GM18498 (cell line): Measurements from ENCODE around the gene FGF5.
"Not testable (repeated sequence)": the region's sequence is repeated elsewhere in the genome, so short reads cannot be mapped to it uniquely, and the experiment has no call there.

Experiments
- ATAC-seq: cut with Tn5 transposase; IDR thresholded peaks from one replicate; pipeline ENCODE4 v1.9.1; 2021; ENCODE audit warnings: mild to moderate bottlenecking, moderate library complexity; ENCODE audit not compliant: unreplicated experiment

Gene FGF5, protein sequence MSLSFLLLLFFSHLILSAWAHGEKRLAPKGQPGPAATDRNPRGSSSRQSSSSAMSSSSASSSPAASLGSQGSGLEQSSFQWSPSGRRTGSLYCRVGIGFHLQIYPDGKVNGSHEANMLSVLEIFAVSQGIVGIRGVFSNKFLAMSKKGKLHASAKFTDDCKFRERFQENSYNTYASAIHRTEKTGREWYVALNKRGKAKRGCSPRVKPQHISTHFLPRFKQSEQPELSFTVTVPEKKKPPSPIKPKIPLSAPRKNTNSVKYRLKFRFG

DNA sequence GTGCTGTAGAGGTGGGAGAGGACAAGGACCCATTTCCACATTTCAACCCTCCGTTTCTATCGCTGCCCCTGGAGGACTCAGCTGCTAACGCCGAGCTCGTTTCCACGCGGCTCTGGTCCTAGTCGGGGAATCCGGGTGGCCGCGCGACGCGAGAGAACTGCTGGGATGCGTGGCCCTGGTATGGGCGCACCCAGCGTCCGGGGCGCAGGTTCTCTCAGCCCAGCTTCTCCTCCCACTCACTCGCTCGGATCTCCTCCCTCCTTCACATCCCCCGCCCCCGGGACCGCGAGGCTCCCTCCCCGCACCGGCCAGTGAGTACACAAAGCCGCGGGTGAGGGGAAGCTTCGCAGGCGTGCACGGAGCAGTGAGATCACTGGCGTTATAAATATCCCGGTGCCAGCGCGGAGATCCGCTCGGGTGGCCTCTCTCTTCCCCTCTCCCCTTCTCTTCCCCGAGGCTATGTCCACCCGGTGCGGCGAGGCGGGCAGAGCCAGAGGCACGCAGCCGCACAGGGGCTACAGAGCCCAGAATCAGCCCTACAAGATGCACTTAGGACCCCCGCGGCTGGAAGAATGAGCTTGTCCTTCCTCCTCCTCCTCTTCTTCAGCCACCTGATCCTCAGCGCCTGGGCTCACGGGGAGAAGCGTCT is at the start of gene FGF5:
FGF5 (plus strand) TSS at position 412 of the 649 bp plus-strand sequence; CDS start at position 573, 161 bp downstream.
- peak; percentile 49 for ATAC-seq

DNA sequence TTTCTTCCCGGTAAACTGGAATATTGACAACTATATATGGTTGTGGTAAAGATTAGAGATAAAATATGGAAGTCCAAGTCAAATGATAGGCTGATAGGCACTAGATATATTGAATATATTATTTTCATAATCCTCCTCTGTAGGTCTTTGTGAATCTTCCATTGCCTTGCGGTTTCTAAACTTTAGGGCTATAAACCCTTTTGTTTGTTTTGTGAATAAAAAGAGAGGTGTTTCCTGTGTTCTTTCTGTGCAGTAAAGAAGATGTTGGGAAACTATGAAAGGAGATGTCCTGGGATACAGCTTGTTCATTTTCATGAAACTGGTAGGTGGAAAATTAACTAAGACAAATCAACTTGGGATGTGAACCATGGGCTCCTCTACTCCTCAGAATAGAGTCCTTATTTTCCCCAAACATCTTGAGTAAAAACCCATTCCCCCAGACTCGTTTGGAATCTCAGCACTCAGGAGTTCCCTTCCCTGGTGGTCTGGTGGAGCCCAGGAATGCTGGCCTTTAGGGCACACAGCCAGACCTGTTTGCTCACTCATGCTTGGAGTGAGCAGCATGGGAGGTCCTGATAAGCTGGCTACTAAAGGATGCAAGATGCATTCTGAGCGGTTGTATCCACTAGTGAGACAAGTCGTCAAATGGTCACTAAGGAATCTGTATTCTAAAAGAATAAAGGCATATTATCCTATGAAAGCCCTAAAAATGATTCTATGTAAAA is 47.0 kb upstream of the FGF5 start:
- no peak for ATAC-seq

GRCh38 chr4:80220711-80221110 is 45.8 kb upstream of the FGF5 start:
- no peak for ATAC-seq

GRCh38 chr4:80221161-80221560 is 45.3 kb upstream of the FGF5 start:
- no peak for ATAC-seq

GRCh38 chr4:80225595-80225994 is 40.9 kb upstream of the FGF5 start:
- ATAC-seq: no peak

GRCh38 chr4:80226094-80226493 is 40.4 kb upstream of the FGF5 start:
- ATAC-seq: no peak

DNA sequence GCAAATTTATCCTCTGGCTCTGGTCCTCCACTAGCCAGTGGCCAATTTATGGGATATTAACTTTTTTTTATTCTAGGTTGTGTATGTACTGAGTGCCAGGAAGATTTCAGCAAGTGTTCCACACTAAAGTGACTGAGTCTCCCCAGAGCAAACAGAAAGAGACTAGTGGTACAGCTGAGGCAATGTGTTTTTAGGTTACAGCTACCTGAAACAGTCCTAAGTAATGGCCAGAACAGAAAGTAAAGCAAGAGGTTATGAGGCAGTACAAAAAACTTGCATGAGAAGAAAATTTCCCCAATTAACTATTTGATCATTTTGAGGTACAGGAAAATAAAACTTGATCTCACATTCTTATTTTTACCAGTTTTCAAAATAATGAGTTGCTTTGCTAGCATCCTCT is 38.0 kb upstream of the FGF5 start:
- ATAC-seq: peak; percentile 50

GRCh38 chr4:80229128-80229527 is 37.3 kb upstream of the FGF5 start:
- ATAC-seq: peak; percentile 35

GRCh38 chr4:80229590-80229989 is 36.9 kb upstream of the FGF5 start:
- ATAC-seq: peak; percentile 80

DNA sequence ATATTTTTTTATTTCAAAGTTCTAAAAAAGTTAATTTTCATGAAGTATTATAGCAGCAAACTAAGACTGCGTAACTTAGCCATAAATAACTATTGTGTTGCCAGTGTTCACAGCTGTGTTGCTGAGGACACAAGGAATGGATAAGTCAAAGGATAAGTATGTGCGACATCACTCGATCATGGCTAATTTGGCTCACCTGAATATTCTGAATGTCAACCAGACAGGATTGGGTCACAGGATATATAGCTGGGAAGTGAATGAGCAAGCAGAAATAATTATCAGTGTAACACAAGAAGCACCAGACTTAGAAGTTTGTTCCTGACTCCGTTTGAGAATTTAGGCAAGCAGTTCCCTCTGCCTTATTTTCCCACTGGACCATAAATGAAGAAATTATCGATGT is 35.3 kb upstream of the FGF5 start:
- ATAC-seq: no peak

DNA sequence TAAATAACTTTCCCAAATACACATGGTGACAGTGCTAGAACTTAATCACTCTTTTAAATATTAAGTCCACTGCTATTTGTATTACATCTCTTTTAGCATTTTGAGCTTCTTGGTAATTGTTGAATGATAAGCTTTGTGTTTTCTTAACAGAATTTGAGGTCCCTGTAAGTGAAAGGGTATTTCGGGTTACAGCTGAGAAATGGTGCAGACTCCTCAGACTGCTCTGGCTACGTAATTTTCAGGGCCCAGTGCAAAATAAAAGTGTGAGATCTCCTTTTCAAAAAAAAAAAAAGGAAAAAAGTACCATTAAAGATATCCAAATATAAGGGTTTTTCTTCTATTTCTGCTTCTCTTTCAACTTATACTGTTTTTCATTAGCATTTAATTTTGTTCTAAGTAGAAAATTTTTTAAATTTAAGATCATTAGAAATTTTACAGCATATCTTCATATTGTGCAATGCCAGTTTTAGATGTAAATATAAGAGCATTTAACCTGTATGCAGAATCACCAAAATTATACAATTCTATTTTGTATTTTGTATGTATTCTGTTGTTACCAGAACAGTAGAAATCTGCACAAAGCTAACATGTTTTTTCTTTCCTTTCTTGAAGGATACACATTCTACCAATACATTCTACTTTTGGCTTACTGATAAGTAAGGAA is 33.6 kb upstream of the FGF5 start:
- no peak for ATAC-seq

DNA sequence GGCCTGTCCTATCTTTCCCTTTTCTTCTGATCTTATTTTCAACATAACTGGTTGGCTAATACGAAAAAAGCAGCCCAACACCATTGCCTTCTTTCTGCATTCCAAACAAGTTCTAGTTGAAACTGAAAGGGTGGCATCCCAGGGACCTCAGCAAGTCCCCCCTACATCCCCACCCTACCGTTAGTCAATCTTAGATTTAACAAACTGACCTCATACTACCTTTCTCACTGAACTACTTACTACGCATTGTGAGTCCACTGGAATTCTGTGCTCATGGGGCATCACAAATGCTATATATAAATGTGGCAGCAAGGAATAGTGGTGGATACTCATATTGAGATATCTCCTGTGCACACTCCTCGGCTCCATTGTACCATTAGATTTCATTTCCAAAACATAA is 33.1 kb upstream of the FGF5 start:
- no peak for ATAC-seq

- ATAC-seq: no peak
These were observed 31.0 kb upstream of the FGF5 start for GRCh38 chr4:80235451-80235850.

DNA sequence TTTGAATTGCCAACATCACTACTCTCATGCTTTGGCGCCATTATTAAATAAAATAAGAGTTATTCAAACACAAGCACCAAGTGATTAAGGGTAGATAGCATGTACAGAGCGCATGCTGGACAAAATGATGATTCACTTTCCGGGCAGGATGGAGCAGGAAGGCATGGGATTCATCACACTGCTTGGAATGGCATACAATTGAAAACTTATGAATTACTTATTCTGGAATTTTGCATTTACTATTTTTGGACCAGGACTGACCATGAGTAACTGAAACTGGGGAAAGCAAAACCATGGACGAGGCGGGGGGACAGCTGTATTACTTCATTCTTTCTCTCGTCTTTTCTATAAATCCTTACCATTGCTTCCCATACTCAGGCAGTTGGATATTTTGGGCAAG is 28.5 kb upstream of the FGF5 start:
- no peak for ATAC-seq

GRCh38 chr4:80239480-80240150 is 26.8 kb upstream of the FGF5 start:
- ATAC-seq: no peak

DNA sequence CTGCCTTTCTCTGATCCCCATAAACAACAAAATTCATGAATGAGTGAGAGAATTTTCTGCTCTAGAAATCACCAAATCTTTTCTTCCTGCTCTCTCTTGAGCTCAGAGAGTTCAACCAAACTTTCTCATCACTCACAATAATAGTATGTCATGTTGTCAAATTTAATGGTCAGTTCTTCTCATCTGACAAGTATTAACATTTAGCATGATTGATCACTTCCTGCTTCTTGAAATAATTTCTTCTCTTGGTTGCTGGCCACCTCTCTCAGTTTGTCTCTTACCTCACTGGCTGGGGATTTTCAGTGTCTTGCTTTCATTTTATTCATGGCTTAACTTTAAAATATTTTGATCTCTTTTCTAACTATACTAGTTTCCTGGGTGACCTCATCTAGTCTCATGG is 25.5 kb upstream of the FGF5 start:
- ATAC-seq: no peak

- no peak for ATAC-seq
These were observed 23.0 kb upstream of the FGF5 start for GRCh38 chr4:80243274-80244018.

- not testable (repeated sequence) for ATAC-seq
These were observed 19.0 kb upstream of the FGF5 start for GRCh38 chr4:80247484-80247883.

DNA sequence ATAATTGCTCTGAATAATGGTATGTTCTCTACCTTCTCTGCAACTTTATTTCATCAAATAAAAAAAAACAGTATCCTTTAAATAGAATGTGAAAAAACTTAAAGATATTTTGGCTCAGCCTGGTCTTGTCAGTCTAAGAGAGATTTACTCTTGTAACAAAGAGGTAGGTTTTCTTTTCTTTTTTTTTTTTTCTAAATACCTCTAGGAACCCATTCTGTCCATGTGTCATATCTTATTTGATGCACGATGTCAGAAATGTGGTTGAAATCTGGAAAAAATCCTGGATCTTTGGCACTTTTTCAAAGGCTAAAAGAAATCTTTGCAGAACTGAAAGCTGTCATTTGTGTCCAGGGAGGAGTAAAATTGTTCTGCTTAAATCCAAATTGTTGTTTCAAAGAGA is 17.3 kb upstream of the FGF5 start:
- ATAC-seq: no peak

GRCh38 chr4:80252427-80252826 is 14.0 kb upstream of the FGF5 start:
- ATAC-seq: no peak
